Epithelial cell of prostate (primary cell): ENCODE measurements around the gene NAGPA.
"Not testable (repeated sequence)": the region's sequence is repeated elsewhere in the genome, so short reads cannot be mapped to it uniquely, and the experiment has no call there.

Experiments
- DNase-seq: peaks from one replicate; pipeline ENCODE4 v3.0.0-alpha.2; 2011; ENCODE audit warnings: low read depth, low spot score
- H3K27ac ChIP-seq: fragments of 450-650 bp; 2 replicates; pipeline ENCODE4 v1.5.1; 2017; ENCODE audit warnings: mild to moderate bottlenecking

NAGPA gene, protein sequence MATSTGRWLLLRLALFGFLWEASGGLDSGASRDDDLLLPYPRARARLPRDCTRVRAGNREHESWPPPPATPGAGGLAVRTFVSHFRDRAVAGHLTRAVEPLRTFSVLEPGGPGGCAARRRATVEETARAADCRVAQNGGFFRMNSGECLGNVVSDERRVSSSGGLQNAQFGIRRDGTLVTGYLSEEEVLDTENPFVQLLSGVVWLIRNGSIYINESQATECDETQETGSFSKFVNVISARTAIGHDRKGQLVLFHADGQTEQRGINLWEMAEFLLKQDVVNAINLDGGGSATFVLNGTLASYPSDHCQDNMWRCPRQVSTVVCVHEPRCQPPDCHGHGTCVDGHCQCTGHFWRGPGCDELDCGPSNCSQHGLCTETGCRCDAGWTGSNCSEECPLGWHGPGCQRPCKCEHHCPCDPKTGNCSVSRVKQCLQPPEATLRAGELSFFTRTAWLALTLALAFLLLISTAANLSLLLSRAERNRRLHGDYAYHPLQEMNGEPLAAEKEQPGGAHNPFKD

DNA sequence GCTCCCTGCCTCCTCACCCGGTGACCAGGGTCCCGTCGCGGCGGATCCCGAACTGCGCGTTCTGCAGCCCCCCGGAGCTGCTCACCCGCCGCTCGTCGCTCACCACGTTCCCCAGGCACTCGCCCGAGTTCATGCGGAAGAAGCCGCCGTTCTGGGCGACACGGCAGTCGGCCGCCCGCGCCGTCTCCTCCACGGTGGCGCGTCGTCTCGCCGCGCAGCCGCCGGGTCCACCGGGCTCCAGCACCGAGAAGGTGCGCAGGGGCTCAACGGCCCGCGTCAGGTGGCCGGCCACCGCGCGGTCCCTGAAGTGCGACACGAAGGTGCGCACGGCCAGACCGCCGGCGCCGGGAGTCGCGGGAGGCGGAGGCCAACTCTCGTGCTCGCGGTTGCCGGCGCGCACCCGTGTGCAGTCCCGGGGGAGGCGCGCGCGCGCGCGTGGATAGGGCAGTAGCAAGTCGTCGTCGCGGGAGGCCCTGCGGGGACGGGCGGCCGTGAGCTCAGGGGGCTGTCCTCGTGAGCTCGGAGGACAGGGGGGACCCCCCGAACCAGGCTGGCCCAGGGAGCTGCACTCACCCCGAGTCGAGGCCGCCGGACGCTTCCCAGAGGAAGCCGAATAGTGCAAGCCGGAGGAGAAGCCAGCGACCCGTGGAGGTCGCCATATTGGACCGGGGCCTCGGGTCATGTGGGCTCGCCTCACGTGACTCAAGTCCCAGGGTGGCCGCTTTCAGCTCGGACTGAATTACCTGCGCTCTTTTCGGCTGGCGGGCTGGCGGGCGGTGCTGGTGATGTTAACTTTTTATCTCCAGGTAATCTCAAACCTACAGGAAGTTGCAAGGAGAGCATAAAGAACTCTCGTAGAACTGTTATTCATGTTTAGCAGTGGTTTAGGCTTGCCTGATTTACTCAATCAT, at the start of gene NAGPA:
Gene NAGPA (minus strand): TSS at position 680 of the 911 bp plus-strand sequence. CDS start 21 bp downstream, at position 659.
- peak within 1 kb of the TSS; percentile 28 for H3K27ac ChIP-seq
- peak; percentile 29 for DNase-seq

DNA sequence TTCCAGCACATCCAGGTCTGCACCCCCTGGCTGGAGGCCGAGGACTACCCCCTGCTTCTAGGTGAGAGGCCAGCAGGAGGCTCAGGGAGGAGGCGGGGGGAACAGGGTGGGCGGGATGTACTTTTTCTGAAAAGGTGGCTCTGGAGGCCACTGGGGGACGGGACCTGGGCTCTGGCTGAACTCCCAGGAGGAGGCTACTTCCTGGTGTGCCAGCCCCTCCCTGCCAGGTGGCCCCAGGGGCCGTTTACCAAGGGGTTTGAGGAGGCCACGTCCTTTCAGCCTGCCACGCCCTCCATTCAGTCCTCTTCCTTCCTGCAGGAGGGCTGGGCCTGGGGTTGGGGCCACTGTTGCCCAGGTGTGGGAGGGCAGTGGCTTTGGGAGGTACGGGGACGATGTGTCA, 47.3 kb upstream of the NAGPA start:
- not testable (repeated sequence) for H3K27ac ChIP-seq, DNase-seq

GRCh38 chr16:5080461-5080860, 46.7 kb upstream of the NAGPA start:
- DNase-seq, H3K27ac ChIP-seq: not testable (repeated sequence)

DNA sequence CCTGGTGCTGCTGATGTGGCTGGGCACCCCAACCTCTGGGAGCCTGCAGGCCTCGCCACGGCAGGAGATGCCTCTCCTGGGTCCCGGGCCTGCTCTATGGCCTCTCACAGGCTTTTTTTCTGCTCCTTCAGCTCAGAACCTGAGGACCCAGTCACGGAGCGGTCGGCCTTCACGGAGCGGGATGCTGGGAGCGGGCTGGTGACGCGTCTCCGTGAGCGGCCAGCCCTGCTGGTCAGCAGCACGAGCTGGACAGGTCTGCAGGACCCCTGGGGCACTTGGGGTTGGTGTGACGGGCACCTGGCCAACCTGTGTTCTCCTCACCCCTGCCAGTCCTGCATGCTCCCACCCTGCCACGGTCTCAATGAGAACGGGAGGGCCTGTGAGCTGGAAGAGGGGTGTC, 44.9 kb upstream of the NAGPA start:
- no peak for DNase-seq
- no peak overlapping the region for H3K27ac ChIP-seq

GRCh38 chr16:5077304-5077703, 43.6 kb upstream of the NAGPA start:
- DNase-seq = no peak
- no peak overlapping the region for H3K27ac ChIP-seq

GRCh38 chr16:5075637-5076036, 41.9 kb upstream of the NAGPA start:
- no peak overlapping the region for H3K27ac ChIP-seq
- no peak for DNase-seq

- not testable (repeated sequence) for H3K27ac ChIP-seq, DNase-seq
These were observed 40.0 kb upstream of the NAGPA start for GRCh38 chr16:5073771-5074170.

DNA sequence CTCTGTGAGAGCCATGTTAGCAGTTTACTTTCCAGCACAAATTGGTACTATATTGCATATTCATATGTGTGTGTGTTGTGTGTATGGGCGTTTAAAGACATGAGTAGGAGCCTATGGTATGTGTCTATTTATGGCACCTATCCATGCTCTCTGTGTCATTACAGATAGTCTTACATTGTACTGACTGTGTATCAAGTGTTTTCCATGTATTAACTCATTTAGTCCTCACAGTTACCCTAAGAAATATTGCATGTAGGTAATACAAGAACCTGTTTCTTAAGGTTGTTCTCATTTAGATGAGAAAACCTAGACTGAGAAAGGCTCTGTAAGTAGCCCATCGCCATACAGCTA, 39.5 kb upstream of the NAGPA start:
- no peak for DNase-seq
- H3K27ac ChIP-seq = no peak overlapping the region

DNA sequence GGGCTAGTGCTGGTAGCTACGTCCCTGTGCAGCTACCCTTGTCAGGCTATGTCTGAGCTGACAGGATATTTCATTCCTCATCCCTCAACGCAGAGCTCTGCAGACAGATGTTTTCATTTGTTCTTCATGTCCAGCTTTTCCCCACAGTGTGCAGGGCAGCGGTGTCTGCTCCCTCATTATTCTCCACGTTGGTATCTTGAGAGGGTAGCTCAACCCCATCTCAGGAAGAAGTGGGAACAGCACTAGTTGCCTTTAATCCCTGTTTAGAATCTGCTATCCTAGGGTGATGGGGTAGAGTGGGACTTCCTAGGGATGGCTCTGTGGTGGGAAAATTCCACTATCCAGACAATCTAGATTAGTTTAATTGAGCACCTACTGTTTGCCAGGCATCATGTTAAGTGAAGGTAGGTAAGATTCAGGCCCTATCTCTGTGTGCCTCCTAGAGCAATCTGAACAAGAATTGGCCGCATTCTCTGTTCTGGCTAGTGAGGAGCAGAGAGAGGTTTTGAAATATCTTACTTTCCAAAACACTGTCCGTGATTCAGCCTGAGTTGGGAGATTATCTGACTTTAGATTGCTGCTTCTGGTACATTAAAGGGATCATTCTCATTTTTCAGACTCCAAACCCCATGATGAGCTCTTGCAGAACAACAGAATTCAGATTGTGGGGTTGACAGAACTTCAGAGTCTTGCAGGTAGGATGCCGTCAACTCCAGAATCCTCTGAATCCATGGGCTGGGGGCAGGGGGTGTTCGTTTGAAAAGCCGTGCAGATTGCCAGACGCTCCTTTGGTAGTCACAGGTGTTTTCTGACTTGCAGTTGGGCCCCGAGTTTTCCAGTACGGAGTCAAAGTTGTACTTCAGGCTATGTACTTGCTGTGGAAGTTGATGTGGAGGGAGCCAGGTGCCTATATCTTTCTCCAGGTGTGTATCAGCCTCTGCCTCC, 38.9 kb upstream of the NAGPA start:
- peak overlapping the region; percentile 59 for H3K27ac ChIP-seq
- no peak for DNase-seq

- DNase-seq = peak; percentile 24
These were observed 38.1 kb upstream of the NAGPA start, which contains the start of gene ALG1 for GRCh38 chr16:5071681-5072333. Gene ALG1, plus strand, starts transcription at chr16:5071843. Its CDS starts 7 bp downstream, at chr16:5071850.

GRCh38 chr16:5071341-5071680, 37.6 kb upstream of the NAGPA start:
- no peak for DNase-seq
- peak overlapping the region; percentile 59 for H3K27ac ChIP-seq

More at GRCh38 chr16:5071681-5072333, 38.1 kb upstream of the NAGPA start, which contains the start of gene ALG1:
- H3K27ac ChIP-seq = peak within 1 kb of the TSS; percentile 59

GRCh38 chr16:5070431-5071186, 36.9 kb upstream of the NAGPA start:
- no peak overlapping the region for H3K27ac ChIP-seq
- DNase-seq = no peak

- no peak overlapping the region for H3K27ac ChIP-seq
- no peak for DNase-seq
These were observed 36.1 kb upstream of the NAGPA start for GRCh38 chr16:5069854-5070253.

DNA sequence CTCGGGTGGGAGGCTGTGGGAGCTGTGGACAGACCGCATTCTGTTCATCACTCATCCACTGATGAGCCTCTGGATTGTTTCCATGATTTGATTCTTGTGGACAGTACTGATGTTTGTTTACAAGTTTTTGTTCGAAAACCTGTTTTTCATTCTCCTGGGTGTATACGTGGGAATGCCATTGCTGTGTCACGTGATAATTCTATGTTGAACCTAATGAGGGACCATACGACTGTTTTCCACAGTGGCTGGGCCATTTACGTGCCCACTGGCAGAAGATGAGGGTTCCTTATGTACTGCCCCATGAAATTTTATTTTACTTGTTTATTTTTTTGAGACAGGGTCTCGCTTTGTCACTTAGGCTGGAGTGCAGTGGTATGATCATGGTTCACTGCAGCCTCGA, 35.3 kb upstream of the NAGPA start:
- no peak for DNase-seq

GRCh38 chr16:5066511-5066910, 32.8 kb upstream of the NAGPA start:
- no peak for DNase-seq
- H3K27ac ChIP-seq = no peak overlapping the region

More for the DNA sequence above, 35.3 kb upstream of the NAGPA start:
- no peak overlapping the region for H3K27ac ChIP-seq

GRCh38 chr16:5065813-5066212, 32.1 kb upstream of the NAGPA start, which contains the start of gene C16orf89:
Gene C16orf89, minus strand, starts transcription at chr16:5065956. Its CDS starts 48 bp downstream, at chr16:5065908.
- DNase-seq = no peak
- no peak within 1 kb of the TSS for H3K27ac ChIP-seq

DNA sequence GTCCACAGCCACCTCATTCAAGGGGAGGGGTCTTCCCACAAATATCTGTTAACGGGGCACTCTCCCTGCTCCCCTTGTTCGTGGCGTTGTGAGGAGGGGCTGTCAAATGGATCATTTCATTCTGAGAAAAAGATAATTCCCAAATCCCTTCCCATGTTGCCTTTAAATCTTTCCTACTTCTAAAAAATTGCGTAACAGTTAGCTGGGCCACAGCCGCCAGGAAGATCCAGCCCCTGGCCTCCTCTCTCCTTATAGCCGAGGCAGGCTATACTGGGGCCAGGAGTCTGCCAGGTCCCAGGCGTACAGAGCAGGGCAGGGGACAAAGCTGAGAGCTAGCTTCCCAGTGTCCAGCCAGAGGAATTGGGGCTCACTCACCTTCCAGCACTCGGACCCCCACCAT, 31.6 kb upstream of the NAGPA start:
- no peak overlapping the region for H3K27ac ChIP-seq
- DNase-seq = no peak

GRCh38 chr16:5064915-5065314, 31.2 kb upstream of the NAGPA start:
- no peak overlapping the region for H3K27ac ChIP-seq
- DNase-seq = no peak
